Measurements from ENCODE around the gene EIPR1.

EIPR1 gene

DNA sequence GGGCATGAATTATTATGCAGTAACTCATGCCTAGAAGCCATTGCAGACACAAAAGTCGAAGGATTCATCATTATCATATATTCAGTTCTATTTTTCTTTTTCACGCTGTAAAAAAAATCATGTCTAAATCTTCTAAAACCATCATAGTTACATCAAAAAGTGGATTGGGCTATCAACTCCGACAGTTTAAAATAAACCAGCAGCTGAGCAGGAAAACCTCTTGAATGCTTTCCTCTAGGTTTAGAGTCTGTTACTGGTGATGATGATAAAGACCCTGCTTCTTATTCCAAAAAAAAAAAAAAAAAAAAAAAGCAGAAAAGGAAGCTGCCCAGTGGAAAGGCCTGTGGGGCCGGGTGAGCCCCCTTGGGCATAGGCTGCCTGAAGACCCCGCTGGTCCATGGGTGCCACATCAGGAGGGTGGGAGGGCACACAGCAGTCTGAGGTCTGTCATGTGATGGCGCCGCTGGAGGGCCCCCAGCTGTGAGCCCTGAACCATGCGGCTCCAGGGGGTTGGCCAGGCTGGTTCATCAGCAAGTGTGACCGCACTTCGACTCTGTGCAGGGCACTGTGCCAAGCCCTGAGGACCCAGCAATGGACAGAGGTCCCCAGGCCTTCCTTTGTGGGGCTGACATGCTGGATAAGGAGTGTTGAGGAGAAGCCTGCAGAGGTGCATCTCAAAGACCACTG lies 199.6 kb downstream of the EIPR1 start:
- TF ChIP-seq, protein P1, sequence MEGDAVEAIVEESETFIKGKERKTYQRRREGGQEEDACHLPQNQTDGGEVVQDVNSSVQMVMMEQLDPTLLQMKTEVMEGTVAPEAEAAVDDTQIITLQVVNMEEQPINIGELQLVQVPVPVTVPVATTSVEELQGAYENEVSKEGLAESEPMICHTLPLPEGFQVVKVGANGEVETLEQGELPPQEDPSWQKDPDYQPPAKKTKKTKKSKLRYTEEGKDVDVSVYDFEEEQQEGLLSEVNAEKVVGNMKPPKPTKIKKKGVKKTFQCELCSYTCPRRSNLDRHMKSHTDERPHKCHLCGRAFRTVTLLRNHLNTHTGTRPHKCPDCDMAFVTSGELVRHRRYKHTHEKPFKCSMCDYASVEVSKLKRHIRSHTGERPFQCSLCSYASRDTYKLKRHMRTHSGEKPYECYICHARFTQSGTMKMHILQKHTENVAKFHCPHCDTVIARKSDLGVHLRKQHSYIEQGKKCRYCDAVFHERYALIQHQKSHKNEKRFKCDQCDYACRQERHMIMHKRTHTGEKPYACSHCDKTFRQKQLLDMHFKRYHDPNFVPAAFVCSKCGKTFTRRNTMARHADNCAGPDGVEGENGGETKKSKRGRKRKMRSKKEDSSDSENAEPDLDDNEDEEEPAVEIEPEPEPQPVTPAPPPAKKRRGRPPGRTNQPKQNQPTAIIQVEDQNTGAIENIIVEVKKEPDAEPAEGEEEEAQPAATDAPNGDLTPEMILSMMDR (IDR thresholded peaks at IDR 0.05; ENCODE audit: insufficient read depth, missing control alignments): no peak
- FAIRE-seq: no peak
- DNase-seq (ENCODE audit: insufficient read length, low spot score): no peak

DNA sequence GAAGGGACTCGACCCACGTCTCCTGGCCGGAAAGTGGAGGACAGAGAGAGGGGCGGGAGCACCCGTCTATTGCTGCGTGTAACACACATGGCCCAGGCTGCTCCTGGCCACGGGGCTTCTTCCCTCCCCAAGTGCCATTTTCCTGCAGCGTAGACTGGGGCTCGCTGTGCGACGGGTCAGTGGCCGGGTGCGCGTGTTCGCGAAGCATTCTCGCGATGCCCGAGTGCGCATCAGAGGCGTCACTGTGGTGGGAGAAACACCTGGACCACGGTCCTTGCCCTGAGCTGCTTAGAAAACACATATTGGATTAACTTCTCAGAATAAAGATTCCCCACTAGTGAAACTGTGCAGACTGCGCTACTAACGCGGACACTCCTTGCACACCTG lies 200.8 kb downstream of the EIPR1 start:
- TF ChIP-seq, protein P1 (IDR thresholded peaks at IDR 0.05; ENCODE audit: insufficient read depth, missing control alignments): no peak
- DNase-seq (ENCODE audit: insufficient read length, low spot score) (no peak), FAIRE-seq (no peak)

DNA sequence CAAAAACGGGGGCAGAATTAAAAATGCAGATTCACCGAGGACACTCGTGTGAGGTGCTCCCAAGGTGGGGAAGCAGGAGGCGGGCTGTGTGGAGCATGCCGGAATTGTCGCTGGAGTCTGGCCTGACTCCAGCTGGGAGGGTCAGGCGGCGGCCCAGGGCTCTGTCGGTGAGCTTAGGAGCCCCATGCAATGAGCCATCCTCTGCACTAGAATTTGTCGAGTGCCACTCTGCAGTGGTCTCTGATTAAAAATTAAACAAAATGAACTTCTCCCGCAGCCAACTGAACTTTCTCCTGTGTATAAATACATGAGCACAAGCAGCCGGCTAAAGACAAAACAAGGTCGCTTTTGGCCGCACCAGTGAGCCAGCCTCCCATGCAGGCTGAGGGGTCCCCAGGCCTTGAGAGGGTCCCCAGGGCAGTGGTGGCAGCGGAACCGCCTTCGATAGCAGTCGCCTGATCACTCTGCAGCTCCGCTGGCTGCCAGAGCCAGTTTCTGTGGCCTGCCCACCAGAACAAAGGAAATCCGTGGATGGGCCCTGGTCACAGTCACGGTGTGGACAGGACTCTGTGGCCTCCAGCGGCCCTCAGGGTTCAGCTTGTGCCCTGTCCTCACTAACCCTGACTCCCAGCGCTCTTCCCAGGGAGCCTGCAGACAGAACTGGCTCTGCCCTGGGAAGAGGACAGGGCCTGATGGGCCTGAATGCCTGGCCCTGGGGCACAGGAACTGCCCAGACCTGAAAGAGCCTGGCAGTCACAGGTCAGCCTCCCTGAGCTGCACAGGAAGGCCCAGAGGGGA lies 201.3 kb downstream of the EIPR1 start:
- no peak for FAIRE-seq
- DNase-seq (ENCODE audit: insufficient read length, low spot score): no peak
- TF ChIP-seq, protein P1 (IDR thresholded peaks at IDR 0.05; ENCODE audit: insufficient read depth, missing control alignments): no peak

DNA sequence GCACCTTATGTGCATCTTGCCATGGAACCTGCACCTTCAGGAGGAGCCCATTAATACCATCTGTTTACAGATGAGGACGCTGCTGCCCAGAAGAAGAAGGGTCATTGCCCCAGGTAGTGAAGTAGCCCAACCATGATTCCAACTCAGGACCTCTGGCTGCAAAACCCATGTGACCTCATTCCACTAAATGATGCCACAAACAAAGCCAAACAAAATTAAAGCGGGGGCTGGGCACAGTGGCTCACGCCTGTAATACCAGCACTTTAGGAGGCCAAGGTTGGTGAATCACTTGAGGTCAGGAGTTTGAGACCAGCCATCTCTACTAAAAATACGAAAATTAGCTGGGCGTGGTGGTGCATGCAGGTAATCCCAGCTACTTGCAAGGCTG lies 202.1 kb downstream of the EIPR1 start:
- DNase-seq (ENCODE audit: insufficient read length, low spot score) (no peak), FAIRE-seq (no peak)
- TF ChIP-seq, protein P1 (IDR thresholded peaks at IDR 0.05; ENCODE audit: insufficient read depth, missing control alignments): no peak

DNA sequence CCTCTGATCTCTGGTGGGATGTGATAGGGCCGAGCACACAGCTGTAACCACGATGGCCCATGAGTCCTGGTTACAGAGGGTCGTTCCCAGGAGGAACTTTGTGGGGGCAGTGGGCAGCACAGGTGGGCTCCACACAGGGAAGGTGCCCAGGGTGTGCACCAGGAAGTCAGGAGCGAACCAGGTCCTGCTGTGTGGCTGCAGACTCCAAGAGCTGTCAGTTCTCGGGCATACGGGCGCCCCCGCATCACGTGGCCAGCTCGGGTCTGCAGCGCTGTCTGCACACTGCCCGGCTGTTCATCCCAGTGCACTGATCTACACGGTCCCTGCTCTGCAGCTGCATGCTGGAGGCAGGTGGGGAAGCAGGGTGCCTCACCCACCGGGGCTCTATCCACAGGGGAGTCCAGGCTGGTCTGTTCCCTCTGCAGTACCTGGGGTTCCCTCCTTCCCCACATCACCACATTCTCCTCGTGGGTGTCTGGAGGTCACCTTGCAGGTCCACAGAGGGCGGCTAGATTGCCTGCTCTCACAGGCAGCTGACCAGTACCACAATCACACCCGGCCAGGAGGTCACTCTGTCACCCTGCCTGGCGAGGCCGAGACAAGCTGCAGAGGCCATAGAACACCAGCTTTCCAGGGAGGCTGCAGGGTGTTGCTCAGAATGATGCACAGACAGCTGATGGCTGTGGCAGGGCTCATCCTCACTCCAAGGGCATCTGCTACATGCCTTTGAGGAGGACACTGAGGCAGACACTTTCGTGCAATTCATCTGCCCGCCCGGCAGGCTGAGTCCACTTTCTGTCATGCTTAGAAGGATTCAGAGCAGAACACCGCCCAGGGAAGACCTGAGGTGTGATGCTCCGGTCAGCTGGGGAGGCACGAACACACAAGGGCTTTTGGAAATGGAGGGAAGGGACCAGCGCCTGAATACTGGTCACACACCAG lies 202.7 kb downstream of the EIPR1 start:
- TF ChIP-seq, protein P1 (IDR thresholded peaks at IDR 0.05; ENCODE audit: insufficient read depth, missing control alignments): no peak
- DNase-seq (ENCODE audit: insufficient read length, low spot score): no peak
- FAIRE-seq: no peak

DNA sequence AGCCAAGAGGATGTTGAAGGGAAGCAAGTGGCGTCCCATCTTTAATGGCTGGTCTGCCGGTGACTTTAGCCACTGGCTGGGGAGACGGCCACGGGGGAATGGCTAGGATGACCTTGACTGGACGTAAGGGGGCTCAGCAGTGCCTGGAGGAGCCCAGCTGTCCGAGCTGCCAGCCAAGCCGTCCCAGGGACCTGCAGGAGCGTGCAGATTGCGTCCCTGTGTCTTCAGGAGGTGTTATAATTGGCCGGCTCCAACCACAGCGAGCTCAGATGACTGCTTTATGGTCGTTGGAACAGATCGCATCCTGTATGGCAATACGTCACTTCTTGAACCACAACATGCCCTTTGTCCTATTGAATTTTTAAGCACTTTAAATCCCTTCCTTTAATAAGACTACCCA lies 204.6 kb downstream of the EIPR1 start:
- FAIRE-seq (no peak), DNase-seq (ENCODE audit: insufficient read length, low spot score) (no peak)
- TF ChIP-seq, protein P1 (IDR thresholded peaks at IDR 0.05; ENCODE audit: insufficient read depth, missing control alignments): no peak

All from D721Med (cell line).